HL-60 (cell line): ENCODE data around the gene ARRDC5.
"Not testable (repeated sequence)": the region's sequence is repeated elsewhere in the genome, so short reads cannot be mapped to it uniquely, and the experiment has no call there.

Experiments
- DNase-seq, 2 experiments: peaks; one replicate each; pipeline ENCODE4 v3.0.0-alpha.2; 2010 to 2020; ENCODE audit warnings: low read depth in 1 of 2, low spot score in 1 of 2
- H3K27ac ChIP-seq: fragments of 250-450 bp; sonication (Bioruptor Pico); replicated peaks from 2 replicates; pipeline ENCODE4 v1.5.1; 2020; ENCODE audit warnings: mild to moderate bottlenecking, moderate library complexity
- H3K27me3 ChIP-seq: fragments of 250-450 bp; sonication (Bioruptor Pico); 2 replicates; pipeline ENCODE4 v1.5.1; 2021; ENCODE audit warnings: mild to moderate bottlenecking, moderate library complexity; ENCODE audit not compliant: insufficient read depth, poor library complexity, severe bottlenecking
- H3K4me3 ChIP-seq: replicated peaks from 2 replicates; pipeline ENCODE4 v1.5.1; 2011; ENCODE audit warnings: mild to moderate bottlenecking, control low read depth, low read length; ENCODE audit not compliant: insufficient read depth
- CTCF ChIP-seq: IDR thresholded peaks from one replicate; pipeline ENCODE4 v1.5.1; 2011; ENCODE audit warnings: low read length, control low read depth, inconsistent platforms; ENCODE audit not compliant: insufficient read depth
- GABPA ChIP-seq: IDR thresholded peaks from 2 replicates; pipeline ENCODE4 v1.6.1; 2012; ENCODE audit warnings: low read depth
- POLR2AphosphoS5 ChIP-seq: IDR thresholded peaks from 2 replicates; pipeline ENCODE4 v1.6.1; 2012; ENCODE audit warnings: low read depth
- SPI1 ChIP-seq: IDR thresholded peaks from 2 replicates; pipeline ENCODE4 v1.6.1; 2012; ENCODE audit warnings: low read depth, mild to moderate bottlenecking, borderline replicate concordance
- TF ChIP-seq, protein P1 (sequence below): IDR thresholded peaks from 2 replicates; pipeline ENCODE4 v1.6.1; 2012; ENCODE audit warnings: low read depth; ENCODE audit not compliant: insufficient replicate concordance

The ARRDC5 gene

DNA sequence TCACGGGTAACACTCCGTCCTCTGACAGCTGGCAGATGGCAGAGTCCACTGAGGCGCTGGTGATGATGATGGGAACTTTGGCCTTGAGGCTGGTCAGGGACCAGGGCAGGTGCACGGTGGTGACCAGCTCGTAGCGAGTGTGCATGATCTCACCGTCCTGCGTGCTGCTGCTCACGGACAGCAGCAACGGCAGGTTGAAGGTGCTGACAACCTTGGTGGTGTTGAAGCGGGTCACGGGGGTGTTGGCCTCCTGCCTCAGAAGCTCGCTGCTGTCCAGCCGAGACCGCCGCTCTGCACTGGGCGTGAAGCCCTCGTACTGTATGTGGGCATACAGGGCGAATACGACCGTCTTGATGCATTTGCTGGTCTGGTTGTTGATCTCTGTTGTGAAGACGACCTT, 11.6 kb downstream of the ARRDC5 start:
- TF ChIP-seq SPI1, result no peak
- TF ChIP-seq POLR2AphosphoS5, result no peak
- TF ChIP-seq CTCF, result no peak
- TF ChIP-seq GABPA, result no peak
- TF ChIP-seq, protein P1, sequence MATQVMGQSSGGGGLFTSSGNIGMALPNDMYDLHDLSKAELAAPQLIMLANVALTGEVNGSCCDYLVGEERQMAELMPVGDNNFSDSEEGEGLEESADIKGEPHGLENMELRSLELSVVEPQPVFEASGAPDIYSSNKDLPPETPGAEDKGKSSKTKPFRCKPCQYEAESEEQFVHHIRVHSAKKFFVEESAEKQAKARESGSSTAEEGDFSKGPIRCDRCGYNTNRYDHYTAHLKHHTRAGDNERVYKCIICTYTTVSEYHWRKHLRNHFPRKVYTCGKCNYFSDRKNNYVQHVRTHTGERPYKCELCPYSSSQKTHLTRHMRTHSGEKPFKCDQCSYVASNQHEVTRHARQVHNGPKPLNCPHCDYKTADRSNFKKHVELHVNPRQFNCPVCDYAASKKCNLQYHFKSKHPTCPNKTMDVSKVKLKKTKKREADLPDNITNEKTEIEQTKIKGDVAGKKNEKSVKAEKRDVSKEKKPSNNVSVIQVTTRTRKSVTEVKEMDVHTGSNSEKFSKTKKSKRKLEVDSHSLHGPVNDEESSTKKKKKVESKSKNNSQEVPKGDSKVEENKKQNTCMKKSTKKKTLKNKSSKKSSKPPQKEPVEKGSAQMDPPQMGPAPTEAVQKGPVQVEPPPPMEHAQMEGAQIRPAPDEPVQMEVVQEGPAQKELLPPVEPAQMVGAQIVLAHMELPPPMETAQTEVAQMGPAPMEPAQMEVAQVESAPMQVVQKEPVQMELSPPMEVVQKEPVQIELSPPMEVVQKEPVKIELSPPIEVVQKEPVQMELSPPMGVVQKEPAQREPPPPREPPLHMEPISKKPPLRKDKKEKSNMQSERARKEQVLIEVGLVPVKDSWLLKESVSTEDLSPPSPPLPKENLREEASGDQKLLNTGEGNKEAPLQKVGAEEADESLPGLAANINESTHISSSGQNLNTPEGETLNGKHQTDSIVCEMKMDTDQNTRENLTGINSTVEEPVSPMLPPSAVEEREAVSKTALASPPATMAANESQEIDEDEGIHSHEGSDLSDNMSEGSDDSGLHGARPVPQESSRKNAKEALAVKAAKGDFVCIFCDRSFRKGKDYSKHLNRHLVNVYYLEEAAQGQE, result no peak
- H3K27me3 ChIP-seq, result no peaks in the 10 kb centered on the region
- DNase-seq, result no peak
- H3K4me3 ChIP-seq, result no peak overlapping the region
- no peak overlapping the region for H3K27ac ChIP-seq

DNA sequence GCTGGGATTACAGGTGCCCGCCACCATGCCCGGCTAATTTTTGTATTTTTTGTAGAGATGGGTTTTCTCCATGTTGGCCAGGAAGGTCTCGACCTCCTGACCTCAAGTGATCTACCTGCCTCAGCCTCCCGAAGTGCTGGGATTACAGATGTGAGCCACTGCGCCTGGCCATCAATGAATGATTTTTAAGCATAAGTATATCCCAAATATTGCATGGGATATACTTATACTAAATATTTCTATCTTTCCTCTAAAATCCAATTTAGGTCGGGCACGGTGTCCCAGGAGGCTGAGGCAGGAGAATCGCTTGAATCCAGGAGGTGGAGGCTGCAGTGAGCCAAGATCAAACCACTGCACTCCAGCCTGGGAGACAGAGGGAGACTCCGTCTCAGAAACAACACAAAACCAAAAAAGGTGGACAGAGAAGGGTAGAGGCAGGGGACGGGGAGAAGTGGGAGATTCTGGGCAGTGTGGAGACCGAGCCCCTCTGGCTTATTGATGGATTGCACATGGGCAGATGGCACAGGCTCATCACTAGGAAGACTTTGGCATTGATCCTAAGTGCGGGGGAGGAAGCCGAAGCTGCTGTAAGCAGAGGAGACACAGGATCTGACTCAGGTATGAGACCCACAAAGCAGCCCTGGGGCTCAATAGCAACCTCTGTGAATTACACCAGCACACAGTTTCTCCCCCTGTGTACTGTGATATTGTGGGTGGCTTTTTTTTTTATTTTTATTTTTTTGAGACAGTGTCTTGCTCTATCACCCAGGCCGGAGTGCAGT, 13.5 kb downstream of the ARRDC5 start:
- TF ChIP-seq GABPA (no peak), POLR2AphosphoS5 (no peak), SPI1 (no peak), CTCF (no peak)
- TF ChIP-seq, protein P1, result no peak
- Histone ChIP-seq H3K27me3 (no peaks in the 10 kb centered on the region), H3K4me3 (no peak overlapping the region), H3K27ac (no peak overlapping the region)
- DNase-seq, result no peak

- not testable (repeated sequence) for H3K27ac ChIP-seq, DNase-seq, H3K27me3 ChIP-seq, H3K4me3 ChIP-seq
Measured at GRCh38 chr19:4887803-4888202, 14.9 kb downstream of the ARRDC5 start.

- H3K27me3 ChIP-seq, DNase-seq, H3K4me3 ChIP-seq: not testable (repeated sequence)
Measured at GRCh38 chr19:4884993-4885392, 17.7 kb downstream of the ARRDC5 start.

DNA sequence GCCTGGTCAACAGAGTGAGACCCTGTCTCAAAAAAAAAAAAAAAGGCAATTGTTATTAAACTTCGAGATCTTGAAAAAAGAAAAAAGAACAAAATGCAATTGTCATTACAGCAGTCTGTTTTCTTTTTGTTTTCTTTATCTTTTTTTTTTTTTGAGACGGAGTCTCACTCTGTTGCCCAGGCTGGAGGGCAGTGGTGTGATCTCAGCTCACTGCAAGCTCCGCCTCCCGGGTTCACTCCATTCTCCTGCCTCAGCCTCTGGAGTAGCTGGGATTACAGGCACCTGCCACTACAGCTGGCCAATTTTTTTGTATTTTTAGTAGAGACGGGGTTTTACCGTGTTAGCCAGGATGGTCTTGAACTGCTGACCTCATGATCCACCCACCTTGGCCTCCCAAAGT, 19.8 kb downstream of the ARRDC5 start:
- not testable (repeated sequence) for H3K27ac ChIP-seq, H3K27me3 ChIP-seq, DNase-seq, H3K4me3 ChIP-seq

More at GRCh38 chr19:4884993-4885392, 17.7 kb downstream of the ARRDC5 start:
- H3K27ac ChIP-seq, result not testable (repeated sequence)
